Left ventricle myocardium inferior (tissue), 1 donor: Measurements from ENCODE around the gene UHRF1. TPM values are rescaled to one million over a fixed set of nuclear protein-coding genes. Genes with fewer than 3 reads are reported as not detected.

Experiments used
- DNase-seq: peaks from one replicate; pipeline ENCODE4 v3.0.0-alpha.2; 2020
- H3K27ac ChIP-seq: fragments of 200-600 bp; replicated peaks from 2 replicates; pipeline ENCODE4 v1.8.0; 2021
- H3K27me3 ChIP-seq: fragments of 200-600 bp; 2 replicates; pipeline ENCODE4 v1.8.0; 2021; ENCODE audit warnings: low read depth
- H3K36me3 ChIP-seq: fragments of 200-600 bp; 2 replicates; pipeline ENCODE4 v1.8.0; 2021
- H3K4me1 ChIP-seq: fragments of 200-600 bp; 2 replicates; pipeline ENCODE4 v1.8.0; 2021
- H3K4me3 ChIP-seq: fragments of 200-600 bp; 2 replicates; pipeline ENCODE4 v1.8.0; 2021; ENCODE audit warnings: mild to moderate bottlenecking, moderate library complexity
- H3K9me3 ChIP-seq: fragments of 200-600 bp; replicated peaks from 2 replicates; pipeline ENCODE4 v1.8.0; 2021
- intact Hi-C: fragments of 100-400 bp; cut with micrococcal nuclease; formaldehyde crosslinking; loops from one replicate; pipeline ENCODE4 v1.11.0; 2022
- total RNA-seq: library from RNA; stranded (reverse); fragmentation: NEBNext Ultra II Directional; extraction: Animal tissue kit (Norgen Biotek cat#: 25700); gene quantifications from one replicate; pipeline ENCODE4 v1.2.1, GENCODE V29; 2021
- TF ChIP-seq, protein P1 (sequence below): fragments of 200-600 bp; IDR thresholded peaks from 2 replicates; pipeline ENCODE4 v1.8.0; 2021; ENCODE audit warnings: antibody characterized with exemption, mild to moderate bottlenecking, borderline replicate concordance
- donor health status: DM: no; HTN: yes; CAD: no; lungs with severe emphysema.

Gene UHRF1
- total RNA-seq, 1 donor from 2014 or later = 1.3 TPM

DNA sequence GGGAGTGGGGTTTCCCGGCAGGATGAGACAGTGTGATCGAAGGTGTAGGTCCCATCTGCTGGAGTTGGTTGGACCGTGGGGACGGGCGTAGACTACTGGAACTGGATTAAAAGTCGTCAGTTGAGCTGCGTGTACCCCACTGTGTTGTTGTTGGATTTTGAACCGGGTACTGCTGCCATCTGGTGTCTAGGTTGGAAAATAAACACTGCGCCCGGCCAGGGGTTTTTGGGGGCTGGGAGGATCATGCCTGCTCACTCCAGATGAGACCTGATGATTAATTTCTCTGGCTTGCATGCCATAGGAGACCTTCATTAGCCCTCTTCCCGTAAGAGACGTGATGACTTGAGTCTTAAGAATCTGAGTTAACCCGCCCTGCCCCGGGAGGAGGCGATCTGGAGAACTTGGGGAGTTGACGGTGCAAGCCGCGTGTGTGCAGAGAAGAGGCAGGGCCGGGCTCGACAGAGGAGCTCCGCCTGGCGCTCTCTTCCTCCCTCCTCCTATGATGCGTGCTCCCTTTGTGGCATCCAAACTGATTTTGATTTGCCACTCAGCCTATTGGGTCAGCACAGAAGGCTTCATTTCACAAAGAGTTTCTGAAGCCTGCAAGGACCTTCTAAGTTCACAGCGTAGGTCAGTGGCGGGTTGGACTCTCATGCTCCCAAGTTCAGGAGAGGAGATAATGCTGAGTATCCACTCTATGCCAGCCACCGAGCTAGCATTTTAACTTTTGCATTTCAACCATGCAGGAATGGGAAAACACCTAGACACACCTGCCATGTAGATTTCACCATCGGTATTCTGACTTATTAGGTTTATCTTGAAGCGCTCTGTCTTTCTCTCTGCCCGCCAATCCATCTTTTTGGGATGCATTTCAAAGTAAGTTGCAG is 2.7 kb downstream of the UHRF1 start:
- H3K27ac ChIP-seq = no peak overlapping the region
- H3K9me3 ChIP-seq = no peaks in the 10 kb centered on the region
- H3K4me3 ChIP-seq = peak overlapping the region; percentile 79
- TF ChIP-seq, protein P1, sequence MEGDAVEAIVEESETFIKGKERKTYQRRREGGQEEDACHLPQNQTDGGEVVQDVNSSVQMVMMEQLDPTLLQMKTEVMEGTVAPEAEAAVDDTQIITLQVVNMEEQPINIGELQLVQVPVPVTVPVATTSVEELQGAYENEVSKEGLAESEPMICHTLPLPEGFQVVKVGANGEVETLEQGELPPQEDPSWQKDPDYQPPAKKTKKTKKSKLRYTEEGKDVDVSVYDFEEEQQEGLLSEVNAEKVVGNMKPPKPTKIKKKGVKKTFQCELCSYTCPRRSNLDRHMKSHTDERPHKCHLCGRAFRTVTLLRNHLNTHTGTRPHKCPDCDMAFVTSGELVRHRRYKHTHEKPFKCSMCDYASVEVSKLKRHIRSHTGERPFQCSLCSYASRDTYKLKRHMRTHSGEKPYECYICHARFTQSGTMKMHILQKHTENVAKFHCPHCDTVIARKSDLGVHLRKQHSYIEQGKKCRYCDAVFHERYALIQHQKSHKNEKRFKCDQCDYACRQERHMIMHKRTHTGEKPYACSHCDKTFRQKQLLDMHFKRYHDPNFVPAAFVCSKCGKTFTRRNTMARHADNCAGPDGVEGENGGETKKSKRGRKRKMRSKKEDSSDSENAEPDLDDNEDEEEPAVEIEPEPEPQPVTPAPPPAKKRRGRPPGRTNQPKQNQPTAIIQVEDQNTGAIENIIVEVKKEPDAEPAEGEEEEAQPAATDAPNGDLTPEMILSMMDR = peak; percentile 68
- H3K36me3 ChIP-seq = no peaks in the 10 kb centered on the region
- H3K4me1 ChIP-seq = peaks cover 29% of the 10 kb centered on the region
- intact Hi-C loops = loop anchor here (5.0 kb wide), 1 partner anchor 105 kb away; no protein-coding TSS in a partner anchor
- DNase-seq = peak; percentile 32
- peaks cover 12% of the 10 kb centered on the region for H3K27me3 ChIP-seq

DNA sequence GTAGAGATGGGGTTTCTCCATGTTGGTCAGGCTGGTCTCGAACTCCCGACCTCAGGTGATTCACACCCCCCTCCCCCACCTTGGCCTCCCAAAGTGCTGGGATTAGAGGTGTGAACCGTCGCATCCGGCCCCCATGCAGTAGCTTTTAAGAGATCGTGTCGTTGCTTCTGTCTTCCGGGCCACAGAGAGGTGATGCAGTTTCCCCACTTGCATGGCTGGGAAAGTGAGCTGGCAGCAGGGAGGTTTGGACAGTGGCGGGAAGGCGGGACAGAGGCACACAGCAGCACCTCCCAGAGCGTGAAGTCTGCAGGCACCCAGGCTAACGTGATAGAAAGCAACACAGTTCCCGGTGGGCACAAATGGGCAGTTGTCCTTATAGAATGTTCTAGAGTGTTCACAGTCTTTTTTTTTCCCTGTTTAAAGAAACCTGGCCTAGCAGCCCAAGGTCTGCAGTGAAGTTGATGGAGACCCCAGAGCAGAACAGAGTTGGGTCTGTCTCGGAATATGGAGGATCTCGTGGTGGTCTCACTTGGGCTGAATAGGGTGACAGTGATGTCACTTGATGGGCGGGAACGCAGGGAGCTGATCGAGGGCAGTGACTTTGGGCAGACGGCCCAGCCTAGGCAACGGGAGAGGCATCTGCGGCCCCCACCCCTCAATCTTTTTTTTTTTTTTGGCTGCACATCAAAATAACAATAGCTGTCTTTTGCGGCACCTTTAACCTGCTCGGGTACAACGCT is 4.9 kb downstream of the UHRF1 start:
- DNase-seq = no peak
- Histone ChIP-seq H3K4me3 (no peak overlapping the region), H3K4me1 (peaks cover 27% of the 10 kb centered on the region), H3K27ac (no peak overlapping the region), H3K36me3 (no peaks in the 10 kb centered on the region), H3K27me3 (peaks cover 5% of the 10 kb centered on the region), H3K9me3 (no peaks in the 10 kb centered on the region)
- TF ChIP-seq, protein P1 = no peak
- intact Hi-C loops = loop anchor here (5.0 kb wide), 1 partner anchor 107 kb away; no protein-coding TSS in a partner anchor

DNA sequence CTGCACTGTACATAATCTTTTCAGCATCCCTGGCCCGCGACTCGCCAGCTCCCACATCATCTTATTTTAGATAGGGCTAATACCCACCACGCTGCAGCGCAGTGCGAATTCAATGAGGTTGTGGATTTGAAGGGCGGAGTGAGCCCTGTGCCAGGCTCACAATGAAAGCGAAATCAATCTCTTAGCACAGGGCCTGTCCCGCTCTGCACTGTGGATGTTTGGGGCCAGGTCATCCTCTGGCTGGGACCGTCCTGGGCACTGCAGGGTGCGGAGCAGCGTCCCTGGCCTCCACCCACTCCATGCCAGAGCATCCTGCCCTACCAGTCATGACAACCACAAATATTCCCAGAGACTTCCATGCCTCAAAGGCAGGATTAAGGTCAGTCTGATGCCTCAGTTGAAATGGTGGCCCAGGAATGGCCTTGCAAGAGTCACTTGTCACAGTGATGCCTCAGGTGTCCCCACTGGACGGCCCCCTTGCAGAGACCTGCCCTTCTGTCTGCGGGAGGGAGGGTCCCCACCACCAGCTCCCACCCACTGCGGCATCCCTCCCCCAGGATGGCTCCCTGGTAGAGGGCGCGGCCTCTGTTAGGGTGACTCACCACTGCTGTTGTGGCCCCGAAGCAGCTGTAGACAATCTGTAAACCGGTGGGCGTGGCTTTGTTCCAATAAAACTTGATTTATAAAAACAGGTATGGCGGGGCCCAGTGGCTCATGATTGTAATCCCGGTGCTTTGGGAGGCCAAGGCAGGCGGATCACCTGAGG is 5.6 kb downstream of the UHRF1 start:
- intact Hi-C loops = loop anchor here (5.0 kb wide), 1 partner anchor 108 kb away; no protein-coding TSS in a partner anchor
- no peak for DNase-seq
- TF ChIP-seq, protein P1 = no peak
- H3K4me1 ChIP-seq = peaks cover 21% of the 10 kb centered on the region
- no peak overlapping the region for H3K4me3 ChIP-seq
- H3K36me3 ChIP-seq = no peaks in the 10 kb centered on the region
- H3K27ac ChIP-seq = no peak overlapping the region
- H3K9me3 ChIP-seq = no peaks in the 10 kb centered on the region
- H3K27me3 ChIP-seq = no peaks in the 10 kb centered on the region

DNA sequence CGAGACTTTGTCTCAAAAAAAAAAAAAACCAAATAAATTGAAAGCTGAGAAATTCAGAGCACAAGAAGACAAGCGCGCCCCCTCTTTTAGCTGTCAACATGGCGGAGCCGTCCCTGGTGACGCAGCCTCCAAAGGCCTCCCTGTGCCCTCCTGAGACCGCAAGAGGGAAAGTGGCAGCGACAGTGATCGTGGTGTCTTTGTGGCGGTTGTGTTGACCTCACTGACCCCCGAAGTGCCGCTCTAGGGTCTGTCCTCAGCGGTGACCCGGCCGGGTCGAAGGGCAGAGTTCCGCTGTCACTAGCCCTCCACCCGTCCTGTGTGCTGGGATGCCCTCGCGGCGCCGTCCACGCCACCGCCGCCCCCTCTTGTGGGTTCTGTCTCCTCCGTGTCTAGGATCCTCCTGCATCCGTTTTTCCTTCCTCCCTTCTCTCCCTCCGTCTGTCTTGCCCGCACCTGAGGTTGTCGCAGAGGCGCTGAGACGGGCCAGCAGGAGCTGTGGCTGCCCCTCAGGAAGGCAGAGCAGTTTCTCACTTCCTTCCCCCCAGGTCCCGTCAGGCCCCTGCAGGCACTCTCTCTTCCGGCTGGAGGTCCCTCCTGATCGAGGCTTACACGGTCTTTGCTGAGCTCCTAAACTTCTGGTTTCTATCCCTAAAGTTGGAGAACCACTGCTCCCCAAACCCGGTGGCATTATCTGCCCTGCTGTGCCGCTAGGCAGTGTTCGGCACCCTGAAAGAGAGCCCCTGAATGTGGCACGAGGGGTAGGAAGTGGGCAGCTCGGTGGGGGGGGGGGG is 7.2 kb downstream of the UHRF1 start:
- no peak for DNase-seq
- Histone ChIP-seq H3K27ac (no peak overlapping the region), H3K4me1 (peaks cover 8% of the 10 kb centered on the region), H3K4me3 (peak overlapping the region; percentile 37), H3K9me3 (no peaks in the 10 kb centered on the region), H3K27me3 (no peaks in the 10 kb centered on the region), H3K36me3 (no peaks in the 10 kb centered on the region)
- TF ChIP-seq, protein P1 = no peak
- intact Hi-C loops = no loop called here
